ENCODE results near the gene METAP2.

- TF ChIP-seq CTCF (conservative IDR thresholded peaks at IDR 0.05; ENCODE audit: low read depth in 2 of 2) (no peak), ZNF114 (CRISPR knock-in tag; IDR thresholded peaks at IDR 0.05) (no peak), CREB1 (CRISPR knock-in tag; IDR thresholded peaks at IDR 0.05; ENCODE audit: low read depth) (no peak), REST (IDR thresholded peaks at IDR 0.05; ENCODE audit: unreplicated experiment) (no peak), EZH2phosphoT487 (IDR thresholded peaks at IDR 0.05; ENCODE audit: unreplicated experiment) (no peak), ETS1 (IDR thresholded peaks at IDR 0.05) (no peak)
These were observed 74.1 kb downstream of the METAP2 start for GRCh38 chr12:95548056-95548538.

Data from GM23338 (cell line).